Keratinocyte (primary cell): Measurements from ENCODE around the gene NBEAL2.

Source experiments
- EZH2 ChIP-seq: IDR thresholded peaks from one replicate; pipeline ENCODE4 v1.6.1; 2012; ENCODE audit warnings: inconsistent platforms, mild to moderate bottlenecking, low read length, moderate library complexity
- TF ChIP-seq, protein P1 (sequence below), 3 experiments: IDR thresholded peaks in 1 of 3; conservative IDR thresholded peaks in 1 of 3; optimal IDR thresholded peaks in 1 of 3; 2 replicates in 2 of 3; 3 replicates in 1 of 3; pipeline versions ENCODE3 to v1.5.1; 2011; ENCODE audit warnings: low read length in 3 of 3, mild to moderate bottlenecking in 3 of 3, moderate library complexity in 2 of 3, control low read depth in 1 of 3, inconsistent platforms in 1 of 3; ENCODE audit not compliant: insufficient read depth in 2 of 3; ENCODE audit errors: extremely low read depth in 1 of 3

GRCh38 chr3:46960835-46961234, 18.6 kb upstream of the NBEAL2 start:
- TF ChIP-seq, protein P1, sequence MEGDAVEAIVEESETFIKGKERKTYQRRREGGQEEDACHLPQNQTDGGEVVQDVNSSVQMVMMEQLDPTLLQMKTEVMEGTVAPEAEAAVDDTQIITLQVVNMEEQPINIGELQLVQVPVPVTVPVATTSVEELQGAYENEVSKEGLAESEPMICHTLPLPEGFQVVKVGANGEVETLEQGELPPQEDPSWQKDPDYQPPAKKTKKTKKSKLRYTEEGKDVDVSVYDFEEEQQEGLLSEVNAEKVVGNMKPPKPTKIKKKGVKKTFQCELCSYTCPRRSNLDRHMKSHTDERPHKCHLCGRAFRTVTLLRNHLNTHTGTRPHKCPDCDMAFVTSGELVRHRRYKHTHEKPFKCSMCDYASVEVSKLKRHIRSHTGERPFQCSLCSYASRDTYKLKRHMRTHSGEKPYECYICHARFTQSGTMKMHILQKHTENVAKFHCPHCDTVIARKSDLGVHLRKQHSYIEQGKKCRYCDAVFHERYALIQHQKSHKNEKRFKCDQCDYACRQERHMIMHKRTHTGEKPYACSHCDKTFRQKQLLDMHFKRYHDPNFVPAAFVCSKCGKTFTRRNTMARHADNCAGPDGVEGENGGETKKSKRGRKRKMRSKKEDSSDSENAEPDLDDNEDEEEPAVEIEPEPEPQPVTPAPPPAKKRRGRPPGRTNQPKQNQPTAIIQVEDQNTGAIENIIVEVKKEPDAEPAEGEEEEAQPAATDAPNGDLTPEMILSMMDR (optimal IDR thresholded peaks at IDR 0.05 in 1 of 3, IDR thresholded peaks at IDR 0.05 in 1 of 3, conservative IDR thresholded peaks at IDR 0.05 in 1 of 3; ENCODE audit: extremely low read depth in 1 of 3, insufficient read depth in 2 of 3, low read length in 3 of 3), result no peak
- TF ChIP-seq EZH2, result no peak
